ENCODE measurements around the gene OR2A1. TPM values are rescaled to one million over a fixed set of nuclear protein-coding genes. Genes with fewer than 3 reads are reported as not detected.
"Not testable (repeated sequence)": the region's sequence is repeated elsewhere in the genome, so short reads cannot be mapped to it uniquely, and the experiment has no call there.

Gene OR2A1
- polyA plus RNA-seq, 1 donor, result 0.94 TPM

DNA sequence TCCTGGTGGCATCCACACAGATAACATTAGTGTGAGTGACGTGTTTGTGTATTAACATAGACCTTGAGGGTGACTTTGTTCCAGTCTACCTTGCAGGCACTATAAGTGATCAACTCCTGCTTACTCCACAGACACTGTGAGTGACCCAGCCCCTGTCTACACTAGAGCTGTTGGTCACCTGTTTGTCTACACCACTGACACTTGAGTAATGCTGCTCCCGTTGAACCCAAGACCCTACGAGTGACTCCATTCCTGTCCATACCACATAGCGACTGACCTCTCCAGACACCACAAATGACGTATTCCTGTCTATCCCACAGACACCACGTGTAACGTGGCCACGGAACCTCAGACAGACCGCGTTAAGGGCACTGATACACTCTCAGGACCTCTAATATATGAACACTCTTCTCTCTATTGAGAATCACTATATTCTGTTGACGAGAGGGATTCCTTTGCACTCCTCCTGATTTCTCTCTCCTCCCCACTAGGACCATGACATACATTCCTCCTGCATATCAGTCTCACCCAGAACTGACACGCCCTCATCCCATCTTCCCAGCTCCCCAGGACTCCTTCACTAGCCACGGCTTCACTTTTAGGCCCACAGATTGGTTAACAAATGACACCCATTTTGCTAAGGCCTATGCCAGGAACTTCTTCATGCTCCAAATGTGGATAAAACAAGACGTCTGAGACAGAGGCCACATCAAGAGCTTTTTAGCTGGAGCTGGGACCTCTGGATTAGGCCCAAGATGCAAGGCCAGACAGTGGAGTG, 19.6 kb upstream of the OR2A1 start:
- WGBS (ENCODE audit: insufficient coverage, low lambda C conversion rate), result 92% methylated on average over 2 of the region's 14 CpGs

DNA sequence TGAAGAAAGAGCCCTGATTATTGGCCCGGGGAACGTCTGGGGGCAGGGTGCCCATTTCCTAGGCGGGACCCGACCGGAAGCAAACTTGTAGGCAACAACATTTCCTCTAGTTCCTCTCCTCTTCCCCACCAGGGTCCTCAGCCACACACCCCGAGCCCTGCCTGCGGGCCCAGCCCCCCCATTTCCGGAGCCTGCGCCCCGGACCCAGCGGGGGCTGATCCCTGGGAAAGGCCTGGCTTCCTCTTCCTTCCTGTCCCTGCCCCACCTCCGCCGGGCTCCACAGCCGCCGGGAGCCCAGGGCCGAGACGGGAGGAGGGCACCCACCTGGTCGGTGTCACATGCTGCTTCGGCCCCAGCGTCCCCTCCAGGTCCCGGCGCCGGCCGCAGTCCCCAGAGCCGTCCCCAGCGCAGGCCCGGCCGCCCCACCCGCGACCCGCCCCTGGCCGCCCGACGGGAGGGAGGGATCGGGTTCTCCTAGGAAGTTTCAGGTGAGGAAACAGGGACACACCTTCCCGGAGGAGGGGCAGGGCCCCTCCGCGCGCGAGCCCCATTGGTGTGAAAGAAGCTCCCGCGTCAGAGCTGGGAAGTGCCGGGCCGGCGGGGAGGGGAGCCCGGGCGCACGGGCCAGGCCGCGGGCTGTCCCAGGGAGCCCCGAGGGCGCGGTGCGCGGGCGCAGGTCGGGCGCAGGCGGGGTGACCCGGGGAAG, 18.3 kb upstream of the OR2A1 start:
- H3K36me3 ChIP-seq (ENCODE audit: control insufficient read depth, insufficient read depth, low read length); H3K9me3 ChIP-seq (ENCODE audit: control insufficient read depth, low read depth, low read length); H3K27ac ChIP-seq (ENCODE audit: low read length); H3K27me3 ChIP-seq (ENCODE audit: control insufficient read depth, insufficient read depth, low read length); H3K4me3 ChIP-seq (ENCODE audit: low read length); H3K4me1 ChIP-seq (ENCODE audit: control insufficient read depth, insufficient read depth, low read length); DNase-seq: not testable (repeated sequence)
- WGBS (ENCODE audit: insufficient coverage, low lambda C conversion rate), result no CpG with 5 or more reads among the region's 60 CpGs

More for the DNA sequence above, 19.6 kb upstream of the OR2A1 start:
- H3K4me1 ChIP-seq (ENCODE audit: control insufficient read depth, insufficient read depth, low read length); H3K27me3 ChIP-seq (ENCODE audit: control insufficient read depth, insufficient read depth, low read length); H3K36me3 ChIP-seq (ENCODE audit: control insufficient read depth, insufficient read depth, low read length); H3K4me3 ChIP-seq (ENCODE audit: low read length); H3K9me3 ChIP-seq (ENCODE audit: control insufficient read depth, low read depth, low read length); H3K27ac ChIP-seq (ENCODE audit: low read length): not testable (repeated sequence)
- peak in 1 of 2 donors; percentile 6 for DNase-seq

DNA sequence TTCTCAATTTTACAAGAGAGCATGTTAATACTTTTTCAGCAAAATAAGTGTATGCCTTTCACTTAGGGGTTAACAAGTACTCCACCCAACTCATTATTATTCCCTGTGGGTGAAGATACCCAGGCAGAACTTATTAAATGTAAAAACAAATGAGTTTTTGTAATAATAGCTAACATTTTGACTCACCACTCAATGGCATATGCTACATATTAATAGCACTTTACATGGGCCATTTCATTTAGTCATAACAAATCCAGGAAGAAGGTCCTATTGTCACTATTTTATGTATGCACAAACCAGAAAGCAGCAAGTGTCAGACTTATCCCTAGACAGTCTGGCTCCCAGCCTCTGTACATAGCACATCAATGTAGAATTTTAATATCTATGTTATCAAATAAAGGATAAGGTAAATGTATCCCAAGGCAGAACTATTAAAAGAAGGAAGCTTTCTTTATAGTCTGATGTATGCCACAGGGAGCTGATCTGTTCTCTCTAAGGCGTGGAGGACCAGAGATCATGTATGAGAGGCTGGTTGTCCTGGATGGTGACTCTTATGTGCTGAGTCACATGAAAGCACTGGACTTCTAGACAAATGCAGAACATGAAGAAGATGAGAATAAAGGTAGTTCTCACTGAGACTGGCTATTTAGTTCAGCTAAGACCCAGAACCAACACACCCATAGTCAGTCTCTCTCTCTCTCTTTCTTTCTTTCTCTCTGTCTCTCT, 9.5 kb upstream of the OR2A1 start:
- H3K4me3 ChIP-seq (ENCODE audit: low read length); H3K4me1 ChIP-seq (ENCODE audit: control insufficient read depth, insufficient read depth, low read length); H3K27ac ChIP-seq (ENCODE audit: low read length); H3K36me3 ChIP-seq (ENCODE audit: control insufficient read depth, insufficient read depth, low read length); H3K9me3 ChIP-seq (ENCODE audit: control insufficient read depth, low read depth, low read length); DNase-seq; H3K27me3 ChIP-seq (ENCODE audit: control insufficient read depth, insufficient read depth, low read length): not testable (repeated sequence)
- WGBS (ENCODE audit: insufficient coverage, low lambda C conversion rate), result no CpG with 5 or more reads among the region's 1 CpG

DNA sequence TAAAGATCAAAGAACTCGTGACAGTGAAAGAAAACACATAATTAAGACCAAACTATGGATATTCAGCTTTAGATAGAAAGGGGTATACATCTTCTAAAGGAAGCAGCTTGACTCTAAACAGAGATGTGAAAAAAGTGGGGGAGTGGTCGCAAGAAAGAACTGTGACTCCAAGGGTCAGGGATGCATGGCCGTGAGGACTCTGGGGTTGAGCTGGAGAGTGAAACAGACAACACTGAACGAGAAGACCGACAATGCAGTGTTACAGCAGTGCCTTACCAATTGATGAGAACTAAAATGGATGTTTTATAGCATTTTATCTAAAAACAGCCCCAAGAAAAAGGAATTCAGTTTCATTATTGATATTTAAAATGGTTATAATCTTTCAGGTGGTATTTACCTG, 8.6 kb upstream of the OR2A1 start:
- H3K4me1 ChIP-seq (ENCODE audit: control insufficient read depth, insufficient read depth, low read length); H3K4me3 ChIP-seq (ENCODE audit: low read length); H3K27me3 ChIP-seq (ENCODE audit: control insufficient read depth, insufficient read depth, low read length); DNase-seq; H3K9me3 ChIP-seq (ENCODE audit: control insufficient read depth, low read depth, low read length); H3K36me3 ChIP-seq (ENCODE audit: control insufficient read depth, insufficient read depth, low read length); H3K27ac ChIP-seq (ENCODE audit: low read length): not testable (repeated sequence)
- no CpG with 5 or more reads among the region's 5 CpGs for WGBS (ENCODE audit: insufficient coverage, low lambda C conversion rate)

DNA sequence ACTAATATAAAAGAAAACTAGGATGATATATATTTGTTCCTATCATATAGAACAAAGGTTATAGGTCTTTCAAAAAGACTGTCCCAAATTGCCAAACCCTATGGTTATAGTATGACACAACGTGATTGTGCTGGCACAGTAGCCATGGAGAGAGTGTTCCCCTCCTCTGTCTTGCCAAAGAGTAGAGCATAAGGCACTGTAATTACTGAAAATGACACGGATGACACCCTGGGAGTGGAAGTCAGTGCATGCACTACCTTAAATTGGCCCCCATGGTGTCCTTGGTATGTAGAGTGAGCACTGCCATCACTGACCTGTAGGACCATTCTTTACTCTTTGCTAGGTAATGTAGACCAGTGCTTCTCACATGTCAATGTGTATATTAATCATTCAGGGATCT, 7.1 kb upstream of the OR2A1 start:
- not testable (repeated sequence) for H3K4me3 ChIP-seq (ENCODE audit: low read length); H3K36me3 ChIP-seq (ENCODE audit: control insufficient read depth, insufficient read depth, low read length); H3K27ac ChIP-seq (ENCODE audit: low read length); H3K4me1 ChIP-seq (ENCODE audit: control insufficient read depth, insufficient read depth, low read length); H3K27me3 ChIP-seq (ENCODE audit: control insufficient read depth, insufficient read depth, low read length); H3K9me3 ChIP-seq (ENCODE audit: control insufficient read depth, low read depth, low read length); DNase-seq
- no CpG with 5 or more reads among the region's 2 CpGs for WGBS (ENCODE audit: insufficient coverage, low lambda C conversion rate)

DNA sequence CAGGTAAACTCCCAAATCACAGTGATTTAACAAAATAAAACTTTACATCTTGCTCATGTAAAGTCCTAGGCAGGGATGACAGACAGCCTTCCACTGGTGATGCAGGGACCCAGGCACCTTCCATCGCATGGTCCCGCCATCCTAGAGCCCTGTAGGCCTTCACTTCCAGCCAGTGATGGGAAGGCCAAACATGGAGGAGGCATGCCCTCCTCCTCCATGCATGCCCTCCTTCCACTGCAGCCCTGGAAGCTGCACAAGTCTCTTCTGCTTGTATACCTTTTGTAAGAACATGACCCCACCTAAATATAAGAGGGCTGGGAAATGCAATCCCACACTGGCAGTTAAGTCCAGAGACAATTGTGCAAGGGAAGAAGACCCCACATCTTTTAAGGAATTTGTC, 2.5 kb upstream of the OR2A1 start:
- not testable (repeated sequence) for DNase-seq; H3K36me3 ChIP-seq (ENCODE audit: control insufficient read depth, insufficient read depth, low read length); H3K27me3 ChIP-seq (ENCODE audit: control insufficient read depth, insufficient read depth, low read length); H3K4me1 ChIP-seq (ENCODE audit: control insufficient read depth, insufficient read depth, low read length); H3K9me3 ChIP-seq (ENCODE audit: control insufficient read depth, low read depth, low read length); H3K4me3 ChIP-seq (ENCODE audit: low read length); H3K27ac ChIP-seq (ENCODE audit: low read length)
- WGBS (ENCODE audit: insufficient coverage, low lambda C conversion rate), result no CpG with 5 or more reads among the region's 2 CpGs

DNA sequence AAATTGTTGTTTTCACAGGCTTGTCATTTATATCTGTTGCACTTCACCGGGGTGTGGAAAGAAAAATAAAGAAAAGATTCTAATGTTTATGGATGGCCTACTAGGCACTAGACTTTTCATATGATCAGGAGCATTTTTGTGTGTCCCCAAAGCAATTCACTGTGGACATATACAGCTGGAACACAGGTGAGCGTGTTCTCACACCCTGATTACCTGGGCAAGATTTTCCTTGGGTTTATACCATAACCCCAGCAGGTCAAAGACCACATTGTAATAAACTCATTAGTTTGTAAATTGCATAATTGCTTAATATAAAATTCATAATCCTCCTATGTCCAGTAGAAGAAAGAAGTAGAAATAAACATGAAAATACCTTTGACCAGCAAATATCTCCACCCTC, 1.0 kb upstream of the OR2A1 start:
- H3K9me3 ChIP-seq (ENCODE audit: control insufficient read depth, low read depth, low read length); H3K4me3 ChIP-seq (ENCODE audit: low read length); H3K27me3 ChIP-seq (ENCODE audit: control insufficient read depth, insufficient read depth, low read length); DNase-seq; H3K27ac ChIP-seq (ENCODE audit: low read length); H3K36me3 ChIP-seq (ENCODE audit: control insufficient read depth, insufficient read depth, low read length); H3K4me1 ChIP-seq (ENCODE audit: control insufficient read depth, insufficient read depth, low read length): not testable (repeated sequence)
- no CpG with 5 or more reads among the region's 2 CpGs for WGBS (ENCODE audit: insufficient coverage, low lambda C conversion rate)

DNA sequence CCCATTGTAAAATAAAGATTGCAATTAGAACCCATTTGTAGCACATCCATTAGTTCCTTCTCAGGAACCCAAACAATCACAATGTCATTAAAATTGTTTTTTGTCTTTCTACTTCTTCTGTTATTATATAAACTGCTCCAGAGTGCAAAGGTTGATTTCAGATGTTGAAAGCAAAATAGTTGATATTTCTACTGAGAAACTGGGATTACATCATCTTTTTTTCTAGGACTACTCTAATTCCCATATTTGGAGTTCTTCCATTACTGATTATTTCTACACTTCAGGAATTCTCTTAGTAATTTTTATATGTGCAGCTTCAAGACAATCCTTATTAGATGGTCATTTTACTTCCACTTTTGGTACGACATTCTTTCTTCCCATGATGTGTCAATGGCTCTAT, 5.3 kb downstream of the OR2A1 start:
- H3K27ac ChIP-seq (ENCODE audit: low read length); H3K4me3 ChIP-seq (ENCODE audit: low read length); H3K27me3 ChIP-seq (ENCODE audit: control insufficient read depth, insufficient read depth, low read length); H3K9me3 ChIP-seq (ENCODE audit: control insufficient read depth, low read depth, low read length); H3K4me1 ChIP-seq (ENCODE audit: control insufficient read depth, insufficient read depth, low read length); DNase-seq; H3K36me3 ChIP-seq (ENCODE audit: control insufficient read depth, insufficient read depth, low read length): not testable (repeated sequence)
- WGBS (ENCODE audit: insufficient coverage, low lambda C conversion rate), result no CpG with 5 or more reads among the region's 1 CpG

DNA sequence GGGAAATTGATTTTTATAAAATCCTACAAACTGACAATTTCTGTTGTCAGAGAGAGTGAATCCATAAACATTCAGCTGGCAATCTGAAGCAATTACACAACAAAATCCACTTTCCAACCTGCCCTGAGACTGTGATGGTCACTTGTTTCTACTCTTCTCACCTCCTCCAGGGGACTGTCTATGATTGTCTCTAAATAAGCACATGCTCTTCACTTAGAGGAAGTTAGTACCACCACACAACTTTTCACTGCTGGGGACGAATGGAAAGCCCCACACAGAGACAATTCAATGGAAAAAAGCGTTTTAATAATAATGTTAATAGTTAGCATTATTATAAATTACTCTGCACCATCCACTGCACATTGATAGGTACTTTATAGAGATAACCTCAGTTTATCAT, 7.3 kb downstream of the OR2A1 start:
- H3K27me3 ChIP-seq (ENCODE audit: control insufficient read depth, insufficient read depth, low read length); H3K9me3 ChIP-seq (ENCODE audit: control insufficient read depth, low read depth, low read length); H3K4me3 ChIP-seq (ENCODE audit: low read length); DNase-seq; H3K36me3 ChIP-seq (ENCODE audit: control insufficient read depth, insufficient read depth, low read length); H3K27ac ChIP-seq (ENCODE audit: low read length); H3K4me1 ChIP-seq (ENCODE audit: control insufficient read depth, insufficient read depth, low read length): not testable (repeated sequence)
- whole genome bisulfite sequencing (ENCODE audit: insufficient coverage, low lambda C conversion rate), result no CpG with 5 or more reads among the region's 2 CpGs

DNA sequence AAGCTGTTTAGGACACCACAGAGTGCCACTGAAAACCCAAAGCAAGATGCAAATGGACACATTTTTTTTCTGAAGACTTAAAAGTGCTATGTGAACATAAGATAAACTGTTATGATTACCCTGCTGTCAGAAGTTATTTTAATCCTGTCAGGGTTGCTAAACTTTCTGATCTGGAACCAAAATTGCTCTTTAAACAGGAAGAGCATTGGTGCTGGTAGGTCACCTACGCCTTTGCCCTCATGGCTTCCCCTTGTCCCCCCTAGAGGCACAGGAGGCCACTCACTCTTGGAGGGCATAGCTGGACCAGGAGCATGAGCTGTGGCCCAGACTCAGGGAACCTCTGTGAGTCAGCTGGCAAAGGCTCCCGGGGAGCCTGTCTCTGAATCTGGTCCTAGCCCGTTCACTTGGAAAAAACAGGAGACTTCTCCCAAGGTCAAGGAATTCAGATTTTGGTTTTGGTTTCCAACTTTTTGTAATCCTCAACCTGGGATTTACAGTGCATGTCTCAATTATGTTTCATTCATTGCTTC, 9.5 kb downstream of the OR2A1 start:
- WGBS (ENCODE audit: insufficient coverage, low lambda C conversion rate), result no CpG with 5 or more reads among the region's 3 CpGs
- not testable (repeated sequence) for H3K4me1 ChIP-seq (ENCODE audit: control insufficient read depth, insufficient read depth, low read length); H3K9me3 ChIP-seq (ENCODE audit: control insufficient read depth, low read depth, low read length)

More for the DNA sequence above, 9.5 kb downstream of the OR2A1 start:
- H3K36me3 ChIP-seq (ENCODE audit: control insufficient read depth, insufficient read depth, low read length); H3K4me3 ChIP-seq (ENCODE audit: low read length); H3K27ac ChIP-seq (ENCODE audit: low read length); DNase-seq; H3K27me3 ChIP-seq (ENCODE audit: control insufficient read depth, insufficient read depth, low read length): not testable (repeated sequence)
